ENCODE data around the gene TAS2R7. TPM values are rescaled to one million over a fixed set of nuclear protein-coding genes. Genes with fewer than 3 reads are reported as not detected.

Gene TAS2R7
- under 1 TPM in 1 of 2 donors, not detected in 1; 0.33 TPM for total RNA-seq
- not detected for polyA plus RNA-seq (ENCODE audit: insufficient read length in 2 of 2)
- long read RNA-seq, donor 1 = 0 reads
- long read RNA-seq, donor 2 = 0 reads
- long read RNA-seq, donor 3 = 0 reads
- long read RNA-seq, donor 4 = 0 reads

- DNase-seq (ENCODE audit: low read depth in 4 of 6, low spot score in 6 of 6) = no peak
- H3K4me3 ChIP-seq (ENCODE audit: low read depth, low read length) = no peak within 1 kb of the TSS
- no peak within 1 kb of the TSS for H3K27ac ChIP-seq (ENCODE audit: low read depth, low read length)
- 0% methylated on average over 1 of the region's 4 CpGs for WGBS (ENCODE audit: insufficient coverage)
- no peaks in the 10 kb centered on the region for H3K36me3 ChIP-seq (ENCODE audit: control insufficient read depth, insufficient read depth, low read length)
- H3K9me3 ChIP-seq (ENCODE audit: control insufficient read depth, insufficient read depth, low read length) = no peaks in the 10 kb centered on the region
- H3K27me3 ChIP-seq (ENCODE audit: control insufficient read depth, insufficient read depth, low read length) = no peaks in the 10 kb centered on the region
- no peaks in the 10 kb centered on the region for H3K4me1 ChIP-seq (ENCODE audit: control insufficient read depth, insufficient read depth, low read length)
Measured at GRCh38 chr12:10802587-10802986, at the start of gene TAS2R7. TSS of gene TAS2R7 (minus strand) at chr12:10802627. CDS start at chr12:10802570, 57 bp downstream.

GRCh38 chr12:10851243-10851858, 48.9 kb upstream of the TAS2R7 start:
- Histone ChIP-seq H3K4me1 (ENCODE audit: control insufficient read depth, insufficient read depth, low read length) (no peaks in the 10 kb centered on the region), H3K9me3 (ENCODE audit: control insufficient read depth, insufficient read depth, low read length) (peaks cover 4% of the 10 kb centered on the region), H3K36me3 (ENCODE audit: control insufficient read depth, insufficient read depth, low read length) (peaks cover 7% of the 10 kb centered on the region), H3K4me3 (ENCODE audit: low read depth, low read length) (no peak overlapping the region), H3K27ac (ENCODE audit: low read depth, low read length) (no peak overlapping the region), H3K27me3 (ENCODE audit: control insufficient read depth, insufficient read depth, low read length) (no peaks in the 10 kb centered on the region)
- no peak for DNase-seq (ENCODE audit: low read depth in 4 of 6, low spot score in 6 of 6)
- 96% methylated on average over 2 of the region's 4 CpGs for WGBS (ENCODE audit: insufficient coverage)

GRCh38 chr12:10849425-10849878, 47.0 kb upstream of the TAS2R7 start, which contains the start of gene PRR4:
TSS of gene PRR4 (minus strand) at chr12:10849475. CDS start at chr12:10849437, 38 bp downstream.
- H3K27me3 ChIP-seq (ENCODE audit: control insufficient read depth, insufficient read depth, low read length) = no peaks in the 10 kb centered on the region
- no peaks in the 10 kb centered on the region for H3K4me1 ChIP-seq (ENCODE audit: control insufficient read depth, insufficient read depth, low read length)
- H3K9me3 ChIP-seq (ENCODE audit: control insufficient read depth, insufficient read depth, low read length) = no peaks in the 10 kb centered on the region
- 100% methylated on average over 1 of the region's 4 CpGs for whole genome bisulfite sequencing (ENCODE audit: insufficient coverage)
- DNase-seq (ENCODE audit: low read depth in 4 of 6, low spot score in 6 of 6) = no peak
- H3K36me3 ChIP-seq (ENCODE audit: control insufficient read depth, insufficient read depth, low read length) = peaks cover 2% of the 10 kb centered on the region
- no peak within 1 kb of the TSS for H3K4me3 ChIP-seq (ENCODE audit: low read depth, low read length)
- H3K27ac ChIP-seq (ENCODE audit: low read depth, low read length) = no peak within 1 kb of the TSS

- Histone ChIP-seq H3K27me3 (ENCODE audit: control insufficient read depth, insufficient read depth, low read length) (no peaks in the 10 kb centered on the region), H3K4me1 (ENCODE audit: control insufficient read depth, insufficient read depth, low read length) (no peaks in the 10 kb centered on the region), H3K36me3 (ENCODE audit: control insufficient read depth, insufficient read depth, low read length) (peaks cover 2% of the 10 kb centered on the region), H3K9me3 (ENCODE audit: control insufficient read depth, insufficient read depth, low read length) (no peaks in the 10 kb centered on the region), H3K27ac (ENCODE audit: low read depth, low read length) (no peak overlapping the region), H3K4me3 (ENCODE audit: low read depth, low read length) (no peak overlapping the region)
- no peak for DNase-seq (ENCODE audit: low read depth in 4 of 6, low spot score in 6 of 6)
- WGBS (ENCODE audit: insufficient coverage) = no CpG with 5 or more reads among the region's 2 CpGs
Measured at GRCh38 chr12:10847744-10848143, 45.3 kb upstream of the TAS2R7 start.

GRCh38 chr12:10842862-10843261, 40.4 kb upstream of the TAS2R7 start:
- no peak for DNase-seq (ENCODE audit: low read depth in 4 of 6, low spot score in 6 of 6)
- WGBS (ENCODE audit: insufficient coverage) = 93% methylated on average over 2 of the region's 2 CpGs
- no peaks in the 10 kb centered on the region for H3K27me3 ChIP-seq (ENCODE audit: control insufficient read depth, insufficient read depth, low read length)

GRCh38 chr12:10838461-10838860, 36.0 kb upstream of the TAS2R7 start:
- Histone ChIP-seq H3K4me1 (ENCODE audit: control insufficient read depth, insufficient read depth, low read length) (no peaks in the 10 kb centered on the region), H3K9me3 (ENCODE audit: control insufficient read depth, insufficient read depth, low read length) (no peaks in the 10 kb centered on the region), H3K27ac (ENCODE audit: low read depth, low read length) (no peak overlapping the region), H3K36me3 (ENCODE audit: control insufficient read depth, insufficient read depth, low read length) (no peaks in the 10 kb centered on the region), H3K27me3 (ENCODE audit: control insufficient read depth, insufficient read depth, low read length) (no peaks in the 10 kb centered on the region), H3K4me3 (ENCODE audit: low read depth, low read length) (no peak overlapping the region)
- DNase-seq (ENCODE audit: low read depth in 4 of 6, low spot score in 6 of 6) = no peak
- WGBS (ENCODE audit: insufficient coverage) = no CpG with 5 or more reads among the region's 3 CpGs

More at GRCh38 chr12:10842862-10843261, 40.4 kb upstream of the TAS2R7 start:
- Histone ChIP-seq H3K9me3 (ENCODE audit: control insufficient read depth, insufficient read depth, low read length) (no peaks in the 10 kb centered on the region), H3K4me3 (ENCODE audit: low read depth, low read length) (no peak overlapping the region), H3K36me3 (ENCODE audit: control insufficient read depth, insufficient read depth, low read length) (peaks cover 2% of the 10 kb centered on the region), H3K27ac (ENCODE audit: low read depth, low read length) (no peak overlapping the region), H3K4me1 (ENCODE audit: control insufficient read depth, insufficient read depth, low read length) (no peaks in the 10 kb centered on the region)

GRCh38 chr12:10829994-10830393, 27.6 kb upstream of the TAS2R7 start:
- Histone ChIP-seq H3K4me3 (ENCODE audit: low read depth, low read length) (no peak overlapping the region), H3K4me1 (ENCODE audit: control insufficient read depth, insufficient read depth, low read length) (no peaks in the 10 kb centered on the region), H3K9me3 (ENCODE audit: control insufficient read depth, insufficient read depth, low read length) (no peaks in the 10 kb centered on the region), H3K27me3 (ENCODE audit: control insufficient read depth, insufficient read depth, low read length) (no peaks in the 10 kb centered on the region), H3K27ac (ENCODE audit: low read depth, low read length) (no peak overlapping the region), H3K36me3 (ENCODE audit: control insufficient read depth, insufficient read depth, low read length) (no peaks in the 10 kb centered on the region)
- no CpG with 5 or more reads among the region's 1 CpG for WGBS (ENCODE audit: insufficient coverage)
- no peak for DNase-seq (ENCODE audit: low read depth in 4 of 6, low spot score in 6 of 6)

GRCh38 chr12:10826258-10826657, 23.8 kb upstream of the TAS2R7 start, which contains the start of gene TAS2R10:
TSS of gene TAS2R10 (minus strand) at chr12:10826358. CDS start at chr12:10826269, 89 bp downstream.
- WGBS (ENCODE audit: insufficient coverage) = no CpG with 5 or more reads among the region's 3 CpGs

GRCh38 chr12:10824957-10825356, 22.5 kb upstream of the TAS2R7 start:
- H3K9me3 ChIP-seq (ENCODE audit: control insufficient read depth, insufficient read depth, low read length) = no peaks in the 10 kb centered on the region
- no peaks in the 10 kb centered on the region for H3K4me1 ChIP-seq (ENCODE audit: control insufficient read depth, insufficient read depth, low read length)
- 94% methylated on average over 3 of the region's 3 CpGs for WGBS (ENCODE audit: insufficient coverage)
- no peak overlapping the region for H3K4me3 ChIP-seq (ENCODE audit: low read depth, low read length)
- no peak for DNase-seq (ENCODE audit: low read depth in 4 of 6, low spot score in 6 of 6)
- no peaks in the 10 kb centered on the region for H3K27me3 ChIP-seq (ENCODE audit: control insufficient read depth, insufficient read depth, low read length)
- no peaks in the 10 kb centered on the region for H3K36me3 ChIP-seq (ENCODE audit: control insufficient read depth, insufficient read depth, low read length)
- no peak overlapping the region for H3K27ac ChIP-seq (ENCODE audit: low read depth, low read length)

More at GRCh38 chr12:10826258-10826657, 23.8 kb upstream of the TAS2R7 start, which contains the start of gene TAS2R10:
- Histone ChIP-seq H3K27ac (ENCODE audit: low read depth, low read length) (no peak within 1 kb of the TSS), H3K36me3 (ENCODE audit: control insufficient read depth, insufficient read depth, low read length) (no peaks in the 10 kb centered on the region), H3K9me3 (ENCODE audit: control insufficient read depth, insufficient read depth, low read length) (no peaks in the 10 kb centered on the region), H3K4me1 (ENCODE audit: control insufficient read depth, insufficient read depth, low read length) (no peaks in the 10 kb centered on the region), H3K27me3 (ENCODE audit: control insufficient read depth, insufficient read depth, low read length) (no peaks in the 10 kb centered on the region), H3K4me3 (ENCODE audit: low read depth, low read length) (no peak within 1 kb of the TSS)
- DNase-seq (ENCODE audit: low read depth in 4 of 6, low spot score in 6 of 6) = no peak

Data from spinal cord (tissue), 10 donors.